Psoas muscle (tissue), 8 donors: ENCODE measurements around the gene ZNF214. TPM values are rescaled to one million over a fixed set of nuclear protein-coding genes. Genes with fewer than 3 reads are reported as not detected.
"Not testable (repeated sequence)": the region's sequence is repeated elsewhere in the genome, so short reads cannot be mapped to it uniquely, and the experiment has no call there.

Source experiments
- ATAC-seq, 4 donors: fragments of 200-7000 bp; cut with Tn5 transposase; one replicate each; pipeline ENCODE4 v1.9.1; 2020; ENCODE audit warnings: moderate library complexity in 3 of 4, mild to moderate bottlenecking in 2 of 4
- DNase-seq, 2 donors: peaks; one replicate each; pipeline ENCODE4 v3.0.0-alpha.2; 2020
- H3K27ac ChIP-seq: fragments of 200-600 bp; one replicate; pipeline ENCODE4 v1.8.0; 2022
- H3K27me3 ChIP-seq, 3 donors: fragments of 200-600 bp in 1 of 3; one replicate each; pipeline versions ENCODE4 v1.6.1 to v1.8.0; 2013 to 2022; ENCODE audit warnings: low read length in 2 of 3, mild to moderate bottlenecking in 2 of 3, moderate library complexity in 1 of 3; ENCODE audit not compliant: insufficient read depth in 3 of 3
- H3K36me3 ChIP-seq, 2 donors: fragments of 200-600 bp in 1 of 2; one replicate each; pipeline versions ENCODE4 v1.6.1 to v1.8.0; 2013 to 2022; ENCODE audit warnings: low read depth in 1 of 2, mild to moderate bottlenecking in 1 of 2, moderate library complexity in 1 of 2; ENCODE audit not compliant: insufficient read depth in 1 of 2
- H3K4me1 ChIP-seq: fragments of 200-600 bp; one replicate; pipeline ENCODE4 v1.8.0; 2022
- H3K4me3 ChIP-seq: fragments of 200-600 bp; one replicate; pipeline ENCODE4 v1.8.0; 2022; ENCODE audit warnings: mild to moderate bottlenecking
- H3K9me3 ChIP-seq: fragments of 200-600 bp; one replicate; pipeline ENCODE4 v1.8.0; 2022
- CTCF ChIP-seq: fragments of 200-600 bp; IDR thresholded peaks from one replicate; pipeline ENCODE4 v1.8.0; 2022; ENCODE audit warnings: antibody characterized with exemption
- WGBS, 3 donors: extraction: QIAGEN DNeasy Blood & Tissue Kit; methylation state at CpG; one replicate each; pipeline versions ENCODE4 v1.1.6 to v1.1.7; 2013; 5-methylcytosine and 5-hydroxymethylcytosine counted together
- intact Hi-C, 2 donors: fragments of 100-400 bp; cut with DNase I; formaldehyde crosslinking; loops; one replicate each; pipeline versions ENCODE4 v1.11.0 to v1.14.2; 2022
- polyA plus RNA-seq, 3 donors: library from polyadenylated mRNA; stranded (reverse); fragments of 200-250 nt; gene quantifications; one replicate each; pipeline ENCODE4 v1.2.3, GENCODE V29; 2013
- total RNA-seq, 4 donors: library from RNA; stranded (reverse); fragmentation: NEBNext Ultra II Directional in 2 of 4; extraction: Animal tissue kit (Norgen Biotek cat#: 25700) in 2 of 4; gene quantifications; one replicate each; pipeline versions ENCODE4 v1.2.1 to v1.2.4, GENCODE V29; 2021 to 2023
- donor health status: healthy with polysubstance abuse.
- donor health status: DM: no; HTN: no; CAD: no; lungs with moderate emphysema.
- donor health status: Bipolar disorder and iron deficiency.
- donor health status: healthy.
- donor health status: DM: yes; HTN: yes; CAD: no.
- donor health status: DM: no; HTN: no; CAD: no.
- donor health status: DM: no; HTN: no; CAD: no.
- donor health status: DM: yes; HTN: yes; CAD: no.

The ZNF214 gene
- total and polyA plus RNA-seq, 7 donors = 0.30 to 0.97 (median 0.75) TPM

GRCh38 chr11:6986487-6986886 lies 33.7 kb downstream of the ZNF214 start:
- WGBS, 3 donors = 62 to 70% (median 68%) methylated on average over 1 of the region's 1 CpG
- TF ChIP-seq CTCF = no peak
- H3K4me1 ChIP-seq = no peaks in the 10 kb centered on the region
- no peaks in the 10 kb centered on the region for H3K9me3 ChIP-seq
- no peak overlapping the region for H3K4me3 ChIP-seq
- intact Hi-C loops = no loop called here
- H3K36me3 ChIP-seq = no peaks in the 10 kb centered on the region
- DNase-seq (no peak), ATAC-seq (no peak)
- H3K27me3 ChIP-seq = no peaks in the 10 kb centered on the region
- no peak overlapping the region for H3K27ac ChIP-seq

- no peak for DNase-seq
- H3K4me1 ChIP-seq = no peaks in the 10 kb centered on the region
- ATAC-seq = no peak
Measured at GRCh38 chr11:6979365-6979764, 40.8 kb downstream of the ZNF214 start.

GRCh38 chr11:6969854-6970253 lies 50.3 kb downstream of the ZNF214 start:
- intact Hi-C loops, H3K4me3 ChIP-seq: not testable (repeated sequence)

More at GRCh38 chr11:6979365-6979764, 40.8 kb downstream of the ZNF214 start:
- Histone ChIP-seq H3K4me3 (no peak overlapping the region), H3K36me3 (no peaks in the 10 kb centered on the region), H3K27ac (no peak overlapping the region), H3K9me3 (no peaks in the 10 kb centered on the region), H3K27me3 (peaks cover 0 to 3% (median 0%) of the 10 kb centered on the region in 3 donors)
- no peak for TF ChIP-seq CTCF
- intact Hi-C loops = no loop called here
- 81 to 91% (median 82%) methylated on average over 2 of the region's 2 CpGs for WGBS, 3 donors

GRCh38 chr11:6968816-6969215 lies 51.3 kb downstream of the ZNF214 start:
- intact Hi-C loops = no loop called here
- no peaks in the 10 kb centered on the region for H3K27me3 ChIP-seq
- no peak for ATAC-seq
- no peak overlapping the region for H3K27ac ChIP-seq
- TF ChIP-seq CTCF = no peak
- DNase-seq = no peak
- H3K9me3 ChIP-seq = peaks cover 8% of the 10 kb centered on the region
- H3K4me3 ChIP-seq = no peak overlapping the region
- 94 to 100% (median 96%) methylated on average over 1 of the region's 1 CpG for WGBS, 3 donors
- no peaks in the 10 kb centered on the region for H3K36me3 ChIP-seq
- H3K4me1 ChIP-seq = no peaks in the 10 kb centered on the region

More at GRCh38 chr11:6969854-6970253, 50.3 kb downstream of the ZNF214 start:
- 33 to 57% (median 36%) methylated on average over 4 of the region's 4 CpGs for WGBS, 3 donors
- not testable (repeated sequence) for DNase-seq, H3K36me3 ChIP-seq, H3K27ac ChIP-seq, H3K27me3 ChIP-seq, H3K9me3 ChIP-seq, H3K4me1 ChIP-seq
- ATAC-seq = peak in 1 of 4 donors; percentile 50

- Histone ChIP-seq H3K27me3 (no peaks in the 10 kb centered on the region), H3K9me3 (peaks cover 3% of the 10 kb centered on the region), H3K36me3 (no peaks in the 10 kb centered on the region), H3K4me1 (no peaks in the 10 kb centered on the region), H3K4me3 (no peak overlapping the region), H3K27ac (no peak overlapping the region)
- 83 to 93% (median 88%) methylated on average over 1 of the region's 1 CpG for WGBS, 3 donors
- DNase-seq (no peak), ATAC-seq (no peak)
- no peak for TF ChIP-seq CTCF
- intact Hi-C loops = no loop called here
Measured at GRCh38 chr11:6962673-6963072, 57.5 kb downstream of the ZNF214 start.
